Endothelial cell of umbilical vein (primary cell): ENCODE measurements around the gene CAMTA1. TPM values are rescaled to one million over a fixed set of nuclear protein-coding genes. Genes with fewer than 3 reads are reported as not detected.

Experiments
- BruUV-seq: library from RNA; stranded (reverse); fragments of 400-500 nt; replicated peaks from 2 replicates; lab custom pipeline; 2021; lab: Mats Ljungman, UMichigan
- CTCF ChIA-PET: fragments of 300-600, 350-600 bp; sonication (Branson Sonifier 250); formaldehyde crosslinking; loops from one replicate; lab custom pipeline; 2021; ENCODE audit warnings: antibody characterized with exemption, inconsistent platforms; lab: Charles Lee
- POLR2A ChIA-PET: fragments of 300-600, 350-600 bp; sonication (Branson Sonifier 250); formaldehyde crosslinking; loops from one replicate; lab custom pipeline; 2021; ENCODE audit warnings: antibody characterized with exemption, inconsistent platforms; lab: Charles Lee
- DNase-seq: peaks from one replicate; pipeline ENCODE4 v3.0.0-alpha.2; 2011; ENCODE audit warnings: low read depth, low spot score
- FAIRE-seq: peaks from 2 replicates; lab custom pipeline; 2011; peaks lifted over from hg19 to GRCh38; lab: Jason Lieb, UNC
- H2AFZ ChIP-seq: 2 replicates; pipeline ENCODE4 v1.6.0; 2012; ENCODE audit warnings: low read depth, low read length, control low read depth, inconsistent platforms
- H3K27ac ChIP-seq: 2 replicates; pipeline ENCODE4 v1.5.1; 2011; ENCODE audit warnings: low read depth, mild to moderate bottlenecking, control low read depth, low read length, moderate library complexity; ENCODE audit not compliant: insufficient read depth
- H3K27me3 ChIP-seq, 2 experiments: 2 replicates each; pipeline versions ENCODE4 v1.6.0 to v1.6.1; 2011; ENCODE audit warnings: low read length in 2 of 2, mixed read lengths in 1 of 2; ENCODE audit not compliant: control insufficient read depth in 2 of 2, insufficient read depth in 2 of 2
- H3K36me3 ChIP-seq, 2 experiments: 2 replicates in 1 of 2; 3 replicates in 1 of 2; pipeline ENCODE4 v1.5.1; 2011; ENCODE audit warnings: low read length in 2 of 2, mild to moderate bottlenecking in 1 of 2, moderate library complexity in 1 of 2; ENCODE audit not compliant: control insufficient read depth in 2 of 2, insufficient read depth in 2 of 2; ENCODE audit errors: extremely low read depth in 1 of 2
- H3K4me1 ChIP-seq: 3 replicates; pipeline ENCODE4 v1.5.1; 2011; ENCODE audit warnings: mild to moderate bottlenecking, low read length; ENCODE audit not compliant: control insufficient read depth, insufficient read depth; ENCODE audit errors: extremely low read depth
- H3K4me2 ChIP-seq: 2 replicates; pipeline ENCODE4 v1.6.1; 2011; ENCODE audit warnings: low read length, control low read depth, mixed read lengths; ENCODE audit not compliant: insufficient read depth
- H3K4me3 ChIP-seq, 3 experiments: fragments of 200-600 bp in 1 of 3; sonication (generic), shearing (Covaris generic) in 1 of 3; replicated peaks in 1 of 3; 2 replicates each; pipeline ENCODE4 v1.5.1; 2011 to 2016; ENCODE audit warnings: control low read depth in 3 of 3, low read length in 3 of 3, mild to moderate bottlenecking in 2 of 3, inconsistent platforms in 1 of 3, low read depth in 1 of 3, moderate library complexity in 1 of 3; ENCODE audit not compliant: insufficient read depth in 1 of 3
- H3K79me2 ChIP-seq: 2 replicates; pipeline ENCODE4 v1.6.0; 2012; ENCODE audit warnings: low read length, inconsistent platforms; ENCODE audit not compliant: control insufficient read depth, insufficient read depth
- H3K9ac ChIP-seq: replicated peaks from 2 replicates; pipeline ENCODE3; 2011; ENCODE audit warnings: low read length, control low read depth; ENCODE audit not compliant: insufficient read depth; ENCODE audit errors: extremely low read depth
- H3K9me1 ChIP-seq: replicated peaks from 3 replicates; pipeline ENCODE4 v1.6.0; 2011; ENCODE audit warnings: mild to moderate bottlenecking, low read length; ENCODE audit not compliant: control insufficient read depth, insufficient read depth; ENCODE audit errors: extremely low read depth
- H3K9me3 ChIP-seq: replicated peaks from 2 replicates; pipeline ENCODE4 v1.5.1; 2012; ENCODE audit warnings: low read length, inconsistent platforms; ENCODE audit not compliant: control insufficient read depth, insufficient read depth
- H4K20me1 ChIP-seq: replicated peaks from 2 replicates; pipeline ENCODE3; 2011; ENCODE audit warnings: mild to moderate bottlenecking, low read length; ENCODE audit not compliant: control insufficient read depth, insufficient read depth; ENCODE audit errors: extremely low read depth
- CTCF ChIP-seq, 2 donors: IDR thresholded peaks; 1 replicate in 1 of 2; 2 replicates in 1 of 2; pipeline ENCODE4 v1.5.1; 2011; ENCODE audit warnings: low read length in 2 of 2, mild to moderate bottlenecking in 2 of 2, moderate library complexity in 2 of 2, control low read depth in 1 of 2, inconsistent platforms in 1 of 2, low read depth in 1 of 2; ENCODE audit not compliant: insufficient read depth in 1 of 2; ENCODE audit errors: extremely low read depth in 1 of 2
- FOS ChIP-seq: IDR thresholded peaks from 2 replicates; pipeline ENCODE4 v1.6.1; 2011; ENCODE audit warnings: mild to moderate bottlenecking, low read length, moderate library complexity, borderline replicate concordance; ENCODE audit not compliant: insufficient read depth
- GATA2 ChIP-seq: IDR thresholded peaks from 2 replicates; pipeline ENCODE4 v1.7.0; 2011; ENCODE audit warnings: low read depth, mild to moderate bottlenecking, moderate library complexity, mixed read lengths, low read length; ENCODE audit not compliant: insufficient read length, insufficient read depth
- MYC ChIP-seq: IDR thresholded peaks from one replicate; pipeline ENCODE4 v1.6.1; 2011; ENCODE audit warnings: mild to moderate bottlenecking, low read depth, low read length
- dilution Hi-C: fragments of 300-500 bp; cut with MboI; formaldehyde crosslinking; loops from one replicate; pipeline ENCODE4 v1.15.0; 2019; ENCODE audit warnings: low sequenced_read_pairs; ENCODE audit not compliant: extremely low pct_ligation_motif_present
- intact Hi-C: fragments of 100-400 bp; cut with micrococcal nuclease; formaldehyde crosslinking; loops from one replicate; pipeline ENCODE4 v1.10.0; 2022
- polyA plus RNA-seq, 4 experiments: library from polyadenylated mRNA; depleted of rRNA in 3 of 4; stranded (reverse) in 3 of 4; unstranded in 1 of 4; fragments of >200 nt; gene quantifications; 2 replicates each; pipeline versions ENCODE4 v1.2.1 to v1.2.3, GENCODE V29; 2011 to 2012; ENCODE audit warnings: missing spikeins in 1 of 4
- total RNA-seq: library from RNA; stranded (reverse); gene quantifications from 2 replicates; pipeline ENCODE4 v1.2.3, GENCODE V29; 2021
- TF ChIP-seq, protein P1 (sequence below): IDR thresholded peaks from 2 replicates; pipeline ENCODE4 v1.6.1; 2011; ENCODE audit not compliant: insufficient read depth, insufficient read length

Gene CAMTA1
- total and polyA plus RNA-seq, 2 donors (not counting 3 experiments of a cell fraction or from before 2014, with no cell fraction given), result 50.8 to 92.7 TPM

- CTCF ChIA-PET, result no interaction called here
- DNase-seq (no peak), FAIRE-seq (no peak)
- Histone ChIP-seq H3K27me3 (no peaks in the 10 kb centered on the region), H3K9me1 (no peaks in the 10 kb centered on the region), H3K4me3 (no peak overlapping the region), H3K9me3 (no peaks in the 10 kb centered on the region), H3K27ac (no peak overlapping the region), H3K79me2 (no peaks in the 10 kb centered on the region), H3K4me1 (no peaks in the 10 kb centered on the region), H3K9ac (no peak overlapping the region), H4K20me1 (no peaks in the 10 kb centered on the region), H2AFZ (no peak overlapping the region), H3K4me2 (no peak overlapping the region), H3K36me3 (no peaks in the 10 kb centered on the region)
- dilution Hi-C loops, result no loop called here
- TF ChIP-seq FOS, result no peak
- TF ChIP-seq GATA2, result no peak
- TF ChIP-seq MYC, result no peak
- TF ChIP-seq, protein P1, sequence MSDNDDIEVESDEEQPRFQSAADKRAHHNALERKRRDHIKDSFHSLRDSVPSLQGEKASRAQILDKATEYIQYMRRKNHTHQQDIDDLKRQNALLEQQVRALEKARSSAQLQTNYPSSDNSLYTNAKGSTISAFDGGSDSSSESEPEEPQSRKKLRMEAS, result no peak
- TF ChIP-seq CTCF (IDR thresholded peaks at IDR 0.05; ENCODE audit: extremely low read depth in 1 of 2, insufficient read depth in 1 of 2, low read depth in 1 of 2, low read length in 2 of 2), result no peak
- no TSS peak for BruUV-seq
- intact Hi-C loops, result no loop called here
- POLR2A ChIA-PET, result no interaction called here
Measured at GRCh38 chr1:7493711-7494454, 708.6 kb downstream of the CAMTA1 start.
